Activated naive CD4-positive, alpha-beta T cell treated with anti-CD3 and anti-CD28 coated beads, Interleukin-2, amount 50 U/mL, for 72 hours (primary cell): ENCODE results near the gene TMEM132C. TPM values are rescaled to one million over a fixed set of nuclear protein-coding genes. Genes with fewer than 3 reads are reported as not detected.

Experiments used
- ATAC-seq, 2 donors: fragments of 150-1000 bp; cut with Tn5 transposase; 2 replicates each; pipeline ENCODE4 v1.10.0; 2021; ENCODE audit warnings: mild to moderate bottlenecking in 2 of 2, moderate library complexity in 2 of 2
- DNase-seq, 2 donors: peaks; one replicate each; pipeline ENCODE4 v3.0.0; 2021 to 2022; ENCODE audit warnings: low spot score in 2 of 2
- H3K27ac Mint-ChIP-seq, 2 donors: one replicate each; pipeline ENCODE4 v1.8.0; 2022; ENCODE audit warnings: mild to moderate bottlenecking in 2 of 2, mixed read lengths in 2 of 2
- H3K36me3 Mint-ChIP-seq, 2 donors: one replicate each; pipeline ENCODE4 v1.8.0; 2022; ENCODE audit warnings: mixed read lengths in 2 of 2
- H3K9me3 Mint-ChIP-seq, 2 donors: one replicate each; pipeline ENCODE4 v1.8.0; 2022; ENCODE audit warnings: mixed read lengths in 2 of 2
- total RNA-seq, 2 donors: library from RNA; stranded (reverse); gene quantifications; one replicate each; pipeline ENCODE4 v1.2.3, GENCODE V29; 2022

TMEM132C gene
- total RNA-seq, 2 donors from 2014 or later = not detected

GRCh38 chr12:128318946-128319345, 52.0 kb downstream of the TMEM132C start:
- ATAC-seq = no peak
- no peak for DNase-seq
- Mint-ChIP-seq H3K27ac (no peak overlapping the region), H3K36me3 (peaks cover 0 to 17% of the 10 kb centered on the region in 2 donors), H3K9me3 (peaks cover 16 to 36% of the 10 kb centered on the region in 2 donors)

- no peak for DNase-seq
- Mint-ChIP-seq H3K27ac (no peak overlapping the region), H3K9me3 (peaks cover 11 to 26% of the 10 kb centered on the region in 2 donors), H3K36me3 (peaks cover 0 to 6% of the 10 kb centered on the region in 2 donors)
- no peak for ATAC-seq
These were observed 55.4 kb downstream of the TMEM132C start for GRCh38 chr12:128322341-128322740.

DNA sequence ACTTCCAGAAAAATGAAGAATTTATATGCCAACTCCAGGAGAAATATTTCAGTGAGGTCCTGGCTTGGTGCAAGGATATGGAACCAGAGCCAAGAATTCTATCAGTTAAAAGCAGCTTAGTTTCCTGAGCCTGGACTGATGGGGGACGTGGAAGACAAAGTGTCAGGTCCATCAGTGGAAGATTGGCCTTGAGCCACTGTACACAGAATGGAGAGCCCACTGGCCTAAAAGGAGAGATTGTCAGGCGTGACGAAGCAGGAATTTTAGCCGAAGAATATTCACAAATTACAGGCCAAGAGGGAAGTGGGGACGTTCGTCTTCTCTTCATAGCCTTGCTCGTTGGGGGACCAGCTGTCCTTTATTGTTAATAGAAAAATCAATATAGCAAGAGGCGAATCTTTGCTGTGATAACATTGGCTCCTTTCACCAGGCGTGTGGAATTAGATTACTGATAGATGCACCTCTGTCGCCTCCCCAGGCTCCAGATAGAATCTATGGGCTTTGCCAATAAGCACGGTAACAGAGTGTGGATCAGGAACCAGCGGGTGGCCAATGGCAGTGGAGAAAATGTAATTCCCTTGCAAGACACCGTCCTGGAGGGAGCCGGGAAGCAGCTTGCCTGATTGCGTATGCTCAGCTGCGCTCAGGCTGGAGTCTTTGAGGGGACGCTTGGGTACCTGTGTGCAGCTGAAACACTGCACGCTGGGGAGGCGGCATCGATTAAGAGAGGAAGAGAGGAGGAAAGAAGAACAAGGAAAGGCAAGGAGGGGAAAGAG, 56.4 kb downstream of the TMEM132C start:
- Mint-ChIP-seq H3K9me3 (peaks cover 11 to 32% of the 10 kb centered on the region in 2 donors), H3K27ac (no peak overlapping the region), H3K36me3 (peaks cover 0 to 2% of the 10 kb centered on the region in 2 donors)
- ATAC-seq (no peak), DNase-seq (no peak)

DNA sequence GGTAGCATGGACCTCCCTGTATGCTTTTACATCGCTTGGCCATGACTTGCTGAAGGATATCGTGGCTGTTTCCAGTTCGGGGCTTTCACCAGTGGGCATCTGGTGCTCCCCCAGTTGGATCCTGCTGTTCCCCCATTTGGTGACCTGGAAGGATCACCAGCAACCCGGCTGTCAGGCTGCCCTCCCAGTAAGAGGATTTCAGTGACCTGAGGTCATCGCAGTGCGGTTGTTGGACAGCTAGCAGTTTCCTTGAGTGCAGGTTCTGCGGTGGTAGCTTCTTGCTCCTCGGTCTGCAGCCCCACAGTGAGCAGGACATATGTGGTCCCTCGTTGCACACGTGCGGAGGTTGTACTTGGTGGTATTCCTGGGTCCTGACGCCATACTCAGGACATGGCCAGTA, 58.7 kb downstream of the TMEM132C start:
- DNase-seq (no peak), ATAC-seq (no peak)
- H3K27ac Mint-ChIP-seq = no peak overlapping the region
- peaks cover 5 to 25% of the 10 kb centered on the region in 2 donors for H3K9me3 Mint-ChIP-seq
- H3K36me3 Mint-ChIP-seq = no peaks in the 10 kb centered on the region

GRCh38 chr12:128326406-128326805, 59.4 kb downstream of the TMEM132C start:
- peaks cover 9 to 21% of the 10 kb centered on the region in 2 donors for H3K9me3 Mint-ChIP-seq
- no peak overlapping the region for H3K27ac Mint-ChIP-seq
- no peak for ATAC-seq
- no peaks in the 10 kb centered on the region for H3K36me3 Mint-ChIP-seq
- no peak for DNase-seq

DNA sequence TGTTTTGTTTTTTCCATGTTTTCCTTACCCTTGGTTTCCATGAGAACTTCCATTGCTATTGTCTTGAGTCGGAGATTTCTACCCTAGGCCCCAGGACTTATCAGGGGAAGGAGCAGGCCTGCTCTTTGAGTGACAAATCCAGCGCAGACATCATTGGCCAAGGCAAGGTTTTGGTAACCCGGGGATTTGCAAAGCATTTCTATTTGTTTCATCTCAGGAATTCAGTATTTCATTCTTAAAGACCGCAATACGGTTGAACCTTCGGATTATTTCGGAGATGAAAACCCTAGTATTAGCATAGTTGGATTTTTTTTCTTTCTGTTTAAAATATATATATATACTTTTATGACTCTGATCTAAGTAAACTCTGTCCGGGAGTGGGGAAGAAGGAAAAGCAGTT, 62.0 kb downstream of the TMEM132C start:
- no peak for ATAC-seq
- no peak overlapping the region for H3K27ac Mint-ChIP-seq
- no peak for DNase-seq
- H3K36me3 Mint-ChIP-seq = no peaks in the 10 kb centered on the region
- peaks cover 5% of the 10 kb centered on the region in 2 donors for H3K9me3 Mint-ChIP-seq

DNA sequence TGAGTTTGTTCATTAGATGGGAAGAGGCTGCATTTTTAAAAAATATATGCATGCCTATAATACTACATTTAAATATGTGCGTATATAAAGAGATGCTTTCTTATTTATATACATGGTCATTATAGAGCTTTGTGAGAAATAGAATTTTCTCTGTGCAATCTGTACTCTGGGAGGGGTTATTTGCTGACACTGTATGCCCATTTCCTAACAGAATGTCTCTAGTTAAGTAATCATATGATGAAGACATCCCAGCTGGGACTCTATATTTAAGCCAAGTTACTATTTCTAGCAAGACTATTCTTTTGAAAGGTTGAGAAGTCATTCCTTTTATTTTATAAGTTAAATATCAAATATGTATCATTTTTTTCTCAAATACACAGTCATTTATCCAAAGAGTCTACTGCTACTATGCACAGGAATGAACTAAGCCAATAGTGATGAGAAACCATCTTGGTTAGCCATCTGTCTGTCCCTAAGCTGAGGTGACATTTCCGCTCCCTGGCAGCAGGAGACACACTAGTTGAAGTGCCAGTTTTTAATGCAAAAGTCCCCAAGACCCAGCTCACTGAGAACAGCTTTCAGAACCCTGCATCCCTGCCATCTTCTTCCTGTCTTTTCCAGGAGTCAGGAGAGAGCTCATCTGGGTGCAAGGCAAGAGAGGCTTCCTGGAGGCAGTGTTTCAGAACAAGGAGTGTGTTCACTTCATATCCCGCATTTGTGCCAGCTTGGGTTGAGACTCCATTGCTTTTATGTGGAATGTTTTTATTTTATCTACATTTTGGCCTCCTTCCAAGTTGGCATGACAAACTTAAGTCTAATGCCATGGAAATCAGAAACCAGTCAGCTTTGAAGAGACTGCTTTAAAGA, 69.5 kb downstream of the TMEM132C start:
- ATAC-seq (no peak), DNase-seq (no peak)
- no peaks in the 10 kb centered on the region for H3K36me3 Mint-ChIP-seq
- H3K27ac Mint-ChIP-seq = no peak overlapping the region
- H3K9me3 Mint-ChIP-seq = peaks cover under 1 to 2% of the 10 kb centered on the region in 2 donors

DNA sequence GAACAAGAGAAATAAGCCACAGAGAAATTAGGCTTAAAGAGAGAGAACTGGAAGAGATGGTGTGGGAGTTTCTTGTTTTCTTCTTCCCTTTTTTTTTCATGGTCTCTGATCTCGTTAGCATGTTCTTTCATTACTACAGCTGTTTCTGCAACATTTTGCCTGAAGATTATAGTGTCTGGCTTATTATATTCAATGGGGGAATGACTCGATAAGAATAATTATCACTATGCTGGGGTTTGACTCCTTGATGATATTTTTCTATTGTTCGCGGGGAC, 70.0 kb downstream of the TMEM132C start:
- Mint-ChIP-seq H3K27ac (no peak overlapping the region), H3K9me3 (peaks cover 0 to 5% of the 10 kb centered on the region in 2 donors), H3K36me3 (no peaks in the 10 kb centered on the region)
- DNase-seq (no peak), ATAC-seq (no peak)

- Mint-ChIP-seq H3K9me3 (peaks cover 0 to 5% of the 10 kb centered on the region in 2 donors), H3K36me3 (no peaks in the 10 kb centered on the region), H3K27ac (no peak overlapping the region)
- ATAC-seq (no peak), DNase-seq (no peak)
These were observed 70.6 kb downstream of the TMEM132C start for GRCh38 chr12:128337431-128338170.

DNA sequence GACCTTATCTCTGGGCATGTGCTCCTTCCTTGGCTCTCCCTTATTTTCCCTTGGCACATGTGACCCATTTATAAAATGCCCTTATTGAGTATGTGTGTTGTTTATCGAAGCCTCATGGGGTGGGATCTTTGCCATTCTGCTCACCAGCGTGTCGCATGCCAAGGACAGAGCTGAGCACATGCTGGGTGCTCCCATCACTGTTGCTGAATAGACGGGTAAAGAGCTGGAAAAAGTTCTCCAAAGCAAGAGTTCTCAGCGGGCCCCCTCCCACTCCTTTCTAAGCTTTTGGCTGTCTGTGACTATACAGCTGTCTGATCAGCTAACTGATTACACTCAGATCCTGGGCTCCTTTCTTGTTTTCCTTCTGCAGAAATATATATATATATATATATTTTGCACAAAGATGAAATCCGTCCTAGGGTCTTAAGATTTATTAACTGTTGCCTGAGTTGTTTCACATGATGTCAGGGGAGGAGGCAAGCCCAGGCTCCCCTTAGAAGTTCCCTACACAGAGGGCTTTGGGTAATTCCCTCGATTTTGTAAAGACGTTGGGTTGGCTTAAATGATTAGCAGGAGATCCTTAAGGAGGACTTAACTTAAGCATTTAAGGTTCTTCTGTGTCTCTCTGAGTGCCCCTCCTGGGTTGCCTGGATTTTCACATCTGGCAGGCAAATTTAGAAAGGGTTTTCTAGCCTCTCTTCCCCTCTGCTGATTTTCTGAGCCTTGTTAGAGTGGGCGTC, 71.6 kb downstream of the TMEM132C start:
- DNase-seq (no peak), ATAC-seq (no peak)
- Mint-ChIP-seq H3K36me3 (no peaks in the 10 kb centered on the region), H3K9me3 (peaks cover 0 to 5% of the 10 kb centered on the region in 2 donors), H3K27ac (no peak overlapping the region)

DNA sequence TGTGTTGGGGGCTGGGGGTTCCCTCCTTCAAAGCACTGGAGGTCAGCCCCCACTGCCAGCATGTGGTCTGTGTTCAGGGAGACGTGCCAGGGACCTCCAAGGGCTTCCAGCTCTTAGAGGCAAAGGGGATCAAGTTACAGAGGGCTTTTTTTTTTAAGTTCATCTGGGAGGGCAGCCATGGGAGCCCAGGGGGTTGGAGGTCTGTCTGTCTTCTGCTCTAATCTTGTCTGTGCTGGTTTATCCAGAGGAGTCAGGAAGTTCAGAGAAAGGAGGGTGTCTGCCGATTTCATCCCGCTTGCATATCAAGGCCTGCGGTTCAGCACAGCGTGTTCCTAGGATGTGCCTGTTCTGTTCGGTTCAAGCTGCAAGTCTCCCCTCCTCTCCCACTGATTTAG, 72.2 kb downstream of the TMEM132C start:
- Mint-ChIP-seq H3K36me3 (no peaks in the 10 kb centered on the region), H3K9me3 (peaks cover 0 to 5% of the 10 kb centered on the region in 2 donors), H3K27ac (no peak overlapping the region)
- ATAC-seq (no peak), DNase-seq (no peak)

GRCh38 chr12:128339631-128340030, 72.7 kb downstream of the TMEM132C start:
- ATAC-seq = no peak
- Mint-ChIP-seq H3K27ac (no peak overlapping the region), H3K36me3 (no peaks in the 10 kb centered on the region), H3K9me3 (peaks cover 0 to 9% of the 10 kb centered on the region in 2 donors)
- no peak for DNase-seq

DNA sequence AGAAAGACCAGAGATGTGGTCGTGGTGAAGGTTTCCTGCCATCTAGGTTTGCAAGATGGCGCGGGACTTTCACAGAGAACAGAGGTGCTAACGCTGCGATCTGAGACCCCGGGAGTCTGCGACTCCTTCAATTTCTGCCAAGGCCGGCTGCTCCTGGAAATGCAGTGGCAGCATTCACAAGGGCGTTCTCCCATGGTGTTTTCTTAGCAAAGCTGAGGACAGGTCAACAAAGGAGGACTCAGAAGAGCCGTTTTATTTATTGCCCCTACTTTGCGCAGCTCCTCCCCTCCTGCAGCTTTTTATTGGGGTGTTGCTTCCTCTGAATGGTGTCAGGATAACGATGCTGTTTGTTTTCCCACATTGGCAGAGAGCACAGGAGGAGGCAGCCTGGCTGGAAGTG, 86.3 kb downstream of the TMEM132C start:
- Mint-ChIP-seq H3K9me3 (peaks cover 24 to 36% of the 10 kb centered on the region in 2 donors), H3K36me3 (peaks cover 20 to 32% of the 10 kb centered on the region in 2 donors), H3K27ac (no peak overlapping the region)
- DNase-seq (no peak), ATAC-seq (no peak)

DNA sequence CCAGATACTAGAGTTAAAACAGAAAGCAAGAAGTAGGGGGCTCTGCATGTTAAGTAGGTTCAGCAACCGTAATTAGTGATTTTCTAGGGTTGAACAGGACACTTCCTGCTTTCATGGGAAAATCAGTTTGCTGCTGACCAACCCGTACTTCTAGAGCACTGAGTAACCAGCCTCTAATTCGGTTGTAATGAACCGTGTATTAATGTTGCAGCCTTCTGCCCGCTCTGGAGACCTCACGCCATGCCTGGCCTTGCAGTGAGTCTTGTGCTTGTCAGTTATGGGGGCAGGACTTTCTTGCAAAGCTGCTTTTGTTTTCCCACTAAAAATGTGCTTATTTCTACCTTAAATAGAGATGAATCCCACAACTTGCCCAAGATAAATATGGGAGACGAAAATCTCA, 89.6 kb downstream of the TMEM132C start:
- H3K27ac Mint-ChIP-seq = no peak overlapping the region
- DNase-seq (no peak), ATAC-seq (no peak)
- H3K36me3 Mint-ChIP-seq = peaks cover 17 to 26% of the 10 kb centered on the region in 2 donors
- peaks cover 24 to 26% of the 10 kb centered on the region in 2 donors for H3K9me3 Mint-ChIP-seq

DNA sequence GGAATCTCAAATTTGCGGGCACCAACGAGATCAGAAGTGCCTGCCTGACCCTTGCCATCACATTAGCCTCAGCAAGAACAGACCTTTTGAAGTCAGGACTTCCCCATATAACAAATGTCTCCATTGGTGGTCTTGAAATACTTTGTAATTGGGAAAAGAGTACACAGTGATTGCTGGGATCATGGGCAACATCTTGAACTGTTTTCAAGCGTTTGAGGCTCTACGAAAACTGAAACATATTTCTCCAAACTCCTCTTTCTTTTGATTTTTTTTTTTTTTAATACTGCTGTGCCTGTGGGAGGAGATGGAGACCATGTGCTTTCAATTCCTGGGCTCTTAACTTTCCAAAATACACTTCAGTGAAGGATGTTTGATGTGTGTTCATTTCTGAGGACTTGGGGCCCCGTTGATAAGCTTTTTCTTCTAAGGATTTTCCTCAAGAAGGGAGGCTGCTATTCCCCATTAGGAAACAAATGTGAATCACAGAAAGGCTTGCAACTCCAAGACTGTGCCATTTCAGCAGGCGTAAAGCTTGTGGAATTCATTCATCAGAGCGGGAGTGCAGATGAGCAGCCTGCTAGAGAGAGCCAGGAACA, 94.5 kb downstream of the TMEM132C start:
- Mint-ChIP-seq H3K27ac (no peak overlapping the region), H3K36me3 (peaks cover 0 to 15% of the 10 kb centered on the region in 2 donors), H3K9me3 (peaks cover 3 to 12% of the 10 kb centered on the region in 2 donors)
- ATAC-seq (no peak), DNase-seq (no peak)

GRCh38 chr12:128365032-128365431, 98.1 kb downstream of the TMEM132C start:
- peaks cover 0 to 21% of the 10 kb centered on the region in 2 donors for H3K36me3 Mint-ChIP-seq
- H3K27ac Mint-ChIP-seq = no peak overlapping the region
- H3K9me3 Mint-ChIP-seq = peaks cover 3 to 4% of the 10 kb centered on the region in 2 donors
- no peak for ATAC-seq
- no peak for DNase-seq
